Body of pancreas (tissue), 4 donors: ENCODE results near the gene SLC25A4.

Experiments
- CTCF ChIP-seq, 7 experiments: fragments of 450-650 bp in 4 of 7; fragments of 200-600 bp in 3 of 7; sonication (generic) in 3 of 7; IDR thresholded peaks; one replicate each; pipeline ENCODE4 v1.5.1; 2016 to 2019; ENCODE audit warnings: antibody characterized with exemption in 7 of 7
- POLR2A ChIP-seq, 3 donors: fragments of 450-650 bp; IDR thresholded peaks; one replicate each; pipeline ENCODE4 v1.6.1; 2016; ENCODE audit warnings: antibody characterized with exemption in 3 of 3, mild to moderate bottlenecking in 2 of 3

- TF ChIP-seq CTCF (IDR thresholded peaks at IDR 0.05): peak; percentile 48 to 89 (median 78)
- TF ChIP-seq POLR2A (IDR thresholded peaks at IDR 0.05): no peak
Measured at GRCh38 chr4:185183622-185184281, 40.7 kb downstream of the SLC25A4 start.
